Epithelial cell of esophagus (primary cell): ENCODE data around the gene ERCC5.

Source experiments
- DNase-seq: peaks from one replicate; pipeline ENCODE4 v3.0.0; 2010; ENCODE audit warnings: low read depth
- H3K4me3 ChIP-seq: 2 replicates; pipeline ENCODE4 v1.5.1; 2011; ENCODE audit warnings: mild to moderate bottlenecking, low read length, control low read depth
- TF ChIP-seq, protein P1 (sequence below): IDR thresholded peaks from 2 replicates; pipeline ENCODE4 v1.5.1; 2011; ENCODE audit warnings: low read depth, mild to moderate bottlenecking, low read length, control low read depth, inconsistent platforms; ENCODE audit not compliant: insufficient read depth; ENCODE audit errors: missing control alignments

The ERCC5 gene

DNA sequence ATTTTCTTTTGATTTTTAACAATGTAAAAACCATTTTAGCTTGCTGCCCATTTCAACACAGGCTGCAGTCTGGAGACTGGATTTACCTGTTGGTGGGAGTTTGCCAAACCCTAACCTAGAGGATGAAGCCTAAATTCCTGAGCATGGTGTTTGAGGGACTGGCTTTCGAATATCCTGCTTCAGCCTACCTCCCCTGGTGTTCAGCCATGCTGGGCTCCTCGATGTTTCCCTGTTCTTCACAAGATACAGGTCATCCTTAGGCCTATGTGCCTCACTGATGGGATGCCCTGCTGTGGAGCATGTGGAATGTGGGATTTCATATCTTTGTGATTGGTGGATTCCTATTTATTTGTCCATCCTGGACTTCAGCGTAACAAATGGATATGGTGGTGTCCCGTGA lies 20.4 kb upstream of the ERCC5 start:
- no peak overlapping the region for H3K4me3 ChIP-seq
- TF ChIP-seq, protein P1, sequence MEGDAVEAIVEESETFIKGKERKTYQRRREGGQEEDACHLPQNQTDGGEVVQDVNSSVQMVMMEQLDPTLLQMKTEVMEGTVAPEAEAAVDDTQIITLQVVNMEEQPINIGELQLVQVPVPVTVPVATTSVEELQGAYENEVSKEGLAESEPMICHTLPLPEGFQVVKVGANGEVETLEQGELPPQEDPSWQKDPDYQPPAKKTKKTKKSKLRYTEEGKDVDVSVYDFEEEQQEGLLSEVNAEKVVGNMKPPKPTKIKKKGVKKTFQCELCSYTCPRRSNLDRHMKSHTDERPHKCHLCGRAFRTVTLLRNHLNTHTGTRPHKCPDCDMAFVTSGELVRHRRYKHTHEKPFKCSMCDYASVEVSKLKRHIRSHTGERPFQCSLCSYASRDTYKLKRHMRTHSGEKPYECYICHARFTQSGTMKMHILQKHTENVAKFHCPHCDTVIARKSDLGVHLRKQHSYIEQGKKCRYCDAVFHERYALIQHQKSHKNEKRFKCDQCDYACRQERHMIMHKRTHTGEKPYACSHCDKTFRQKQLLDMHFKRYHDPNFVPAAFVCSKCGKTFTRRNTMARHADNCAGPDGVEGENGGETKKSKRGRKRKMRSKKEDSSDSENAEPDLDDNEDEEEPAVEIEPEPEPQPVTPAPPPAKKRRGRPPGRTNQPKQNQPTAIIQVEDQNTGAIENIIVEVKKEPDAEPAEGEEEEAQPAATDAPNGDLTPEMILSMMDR: no peak
- DNase-seq: peak; percentile 29

- TF ChIP-seq, protein P1: peak; percentile 8
- no peak overlapping the region for H3K4me3 ChIP-seq
- DNase-seq: peak; percentile 90
Observed at GRCh38 chr13:102825921-102826706, 19.7 kb upstream of the ERCC5 start.

GRCh38 chr13:102830646-102831045 lies 15.2 kb upstream of the ERCC5 start:
- no peak for DNase-seq
- no peak overlapping the region for H3K4me3 ChIP-seq
- TF ChIP-seq, protein P1: no peak

GRCh38 chr13:102836471-102836870 lies 9.4 kb upstream of the ERCC5 start:
- TF ChIP-seq, protein P1: no peak
- DNase-seq: no peak
- no peak overlapping the region for H3K4me3 ChIP-seq

DNA sequence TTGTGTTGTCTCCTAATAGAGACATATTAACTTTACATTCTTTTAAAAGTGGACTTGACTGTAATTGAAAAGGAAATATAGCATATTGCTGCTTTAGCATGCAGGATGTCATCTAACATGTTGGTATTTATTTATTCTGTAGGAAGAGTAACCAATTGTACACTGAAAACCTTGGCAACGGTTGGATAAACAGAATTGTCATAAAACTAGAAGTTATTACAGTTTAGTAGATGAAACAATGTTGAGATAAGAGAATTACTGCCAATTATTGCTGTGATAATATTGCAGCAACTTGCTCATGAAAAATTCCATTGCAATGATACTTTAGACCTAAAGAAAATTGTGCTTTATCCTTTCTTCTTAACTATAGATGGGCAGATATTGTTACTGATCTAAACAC lies 7.6 kb upstream of the ERCC5 start:
- H3K4me3 ChIP-seq: no peak overlapping the region
- TF ChIP-seq, protein P1: no peak
- no peak for DNase-seq

DNA sequence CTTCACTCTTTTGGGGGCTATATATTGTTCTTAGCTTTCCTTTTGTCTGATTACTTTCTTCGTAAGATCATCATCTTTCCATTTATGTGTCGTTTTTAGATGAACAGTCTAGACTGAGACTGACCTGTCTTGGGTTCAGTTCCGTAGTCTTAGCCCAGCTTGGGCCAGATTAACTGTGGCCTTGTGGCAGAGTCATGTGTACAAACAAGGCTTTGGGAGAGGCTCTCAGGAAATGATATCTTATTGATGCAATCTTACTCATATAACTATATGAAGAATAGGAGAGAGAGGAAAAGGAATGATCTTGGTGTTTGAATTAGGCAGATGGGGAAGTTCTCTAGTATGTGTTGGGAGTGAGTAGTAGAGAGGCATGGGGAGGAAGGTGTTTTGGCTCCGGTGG lies 6.8 kb upstream of the ERCC5 start:
- TF ChIP-seq, protein P1: no peak
- H3K4me3 ChIP-seq: no peak overlapping the region
- DNase-seq: no peak

GRCh38 chr13:102839462-102839861 lies 6.4 kb upstream of the ERCC5 start:
- H3K4me3 ChIP-seq: no peak overlapping the region
- TF ChIP-seq, protein P1: no peak
- no peak for DNase-seq
